Body of pancreas (tissue), 4 donors: Measurements from ENCODE around the gene KIF2B. TPM values are rescaled to one million over a fixed set of nuclear protein-coding genes. Genes with fewer than 3 reads are reported as not detected.

ENCODE experiments used
- ATAC-seq: fragments of 150-250 bp; one replicate; pipeline ENCODE4 v1.9.1; 2016
- DNase-seq, 4 donors: peaks; one replicate each; pipeline ENCODE4 v3.0.0-alpha.2; 2019
- H3K27ac ChIP-seq, 4 donors: fragments of 200-600 bp; sonication (generic); 1 replicate in 3 of 4; 2 replicates in 1 of 4; pipeline versions ENCODE4 v1.5.1 to v1.6.1; 2016 to 2019; ENCODE audit warnings: mild to moderate bottlenecking in 1 of 4, mixed read lengths in 1 of 4, moderate library complexity in 1 of 4
- H3K27me3 ChIP-seq, 2 donors: fragments of 200-600 bp; sonication (generic); one replicate each; pipeline ENCODE4 v1.6.0; 2016; ENCODE audit warnings: mild to moderate bottlenecking in 1 of 2
- H3K36me3 ChIP-seq, 2 donors: fragments of 200-600 bp; sonication (generic); replicated peaks in 1 of 2; 2 replicates each; pipeline ENCODE4 v1.5.1; 2016; ENCODE audit warnings: low read depth in 2 of 2; ENCODE audit not compliant: insufficient read depth in 1 of 2
- H3K4me1 ChIP-seq: fragments of 200-600 bp; sonication (generic); one replicate; pipeline ENCODE4 v1.6.0; 2016
- H3K4me3 ChIP-seq, 2 donors: fragments of 200-600 bp; sonication (generic); 1 replicate in 1 of 2; 2 replicates in 1 of 2; pipeline ENCODE4 v1.5.1; 2016 to 2019
- H3K9me3 ChIP-seq, 3 donors: fragments of 200-600 bp; sonication (generic); 1 replicate in 2 of 3; 2 replicates in 1 of 3; pipeline ENCODE4 v1.5.1; 2016
- POLR2A ChIP-seq, 3 donors: fragments of 450-650 bp; IDR thresholded peaks; one replicate each; pipeline ENCODE4 v1.6.1; 2016; ENCODE audit warnings: antibody characterized with exemption in 3 of 3, mild to moderate bottlenecking in 2 of 3
- WGBS, 2 donors: methylation state at CpG; one replicate each; pipeline ENCODE4 v1.1.5; 2017; 5-methylcytosine and 5-hydroxymethylcytosine counted together
- intact Hi-C: fragments of 100-400 bp; cut with DNase I; formaldehyde crosslinking; loops from one replicate; pipeline ENCODE4 v1.15.1; 2023
- total RNA-seq, 2 donors: library from RNA; depleted of rRNA; stranded (reverse); fragments of >200 nt; gene quantifications; one replicate each; pipeline ENCODE4 v1.1.0, GENCODE V29; 2016
- TF ChIP-seq, protein P1 (sequence below), 7 experiments: fragments of 450-650 bp in 4 of 7; fragments of 200-600 bp in 3 of 7; sonication (generic) in 3 of 7; IDR thresholded peaks; one replicate each; pipeline ENCODE4 v1.5.1; 2016 to 2019; ENCODE audit warnings: antibody characterized with exemption in 7 of 7

The KIF2B gene
- total RNA-seq, 2 donors from 2014 or later = not detected

DNA sequence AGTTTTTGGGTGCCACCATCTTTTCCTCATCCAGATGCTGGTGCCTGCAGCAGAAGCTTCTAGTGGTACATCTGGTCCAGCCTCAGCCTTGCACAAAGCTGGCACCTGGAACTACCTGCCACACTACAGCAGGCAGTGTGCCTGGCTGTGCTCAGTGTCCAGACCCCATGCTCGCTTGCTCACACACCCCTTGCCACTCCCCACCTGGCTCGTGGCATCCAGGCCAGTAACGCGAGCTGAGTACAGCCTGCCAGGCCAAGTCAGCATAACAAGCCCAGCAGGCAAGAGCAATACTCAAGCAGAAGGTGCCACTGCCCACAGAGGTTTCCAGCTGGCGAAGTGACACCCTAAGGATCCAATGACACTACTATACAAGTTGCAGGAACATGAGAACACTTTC lies 29.7 kb upstream of the KIF2B start:
- intact Hi-C loops = no loop called here
- no peak for DNase-seq

DNA sequence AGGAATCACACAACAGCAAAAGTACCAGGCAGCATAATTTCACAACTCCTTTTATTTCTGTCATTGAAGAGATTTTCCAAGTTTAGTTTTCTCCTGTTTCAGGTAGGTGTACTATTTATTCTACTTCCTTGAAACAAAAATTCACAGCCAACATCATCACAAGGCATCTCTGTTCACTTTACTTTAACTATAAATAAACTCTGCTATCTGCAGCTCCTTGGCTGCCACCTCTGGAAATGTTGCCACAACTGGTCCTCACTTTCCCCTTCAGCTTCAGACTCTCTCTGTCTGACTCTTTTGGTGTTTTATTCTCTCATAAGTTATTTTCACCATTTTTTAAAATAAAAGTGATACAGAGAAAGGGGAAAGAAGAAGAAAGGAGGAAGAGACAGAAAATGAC lies 27.9 kb upstream of the KIF2B start:
- H3K27ac ChIP-seq = no peak overlapping the region
- ATAC-seq (no peak), DNase-seq (no peak)
- TF ChIP-seq POLR2A (IDR thresholded peaks at IDR 0.05) = no peak
- TF ChIP-seq, protein P1, sequence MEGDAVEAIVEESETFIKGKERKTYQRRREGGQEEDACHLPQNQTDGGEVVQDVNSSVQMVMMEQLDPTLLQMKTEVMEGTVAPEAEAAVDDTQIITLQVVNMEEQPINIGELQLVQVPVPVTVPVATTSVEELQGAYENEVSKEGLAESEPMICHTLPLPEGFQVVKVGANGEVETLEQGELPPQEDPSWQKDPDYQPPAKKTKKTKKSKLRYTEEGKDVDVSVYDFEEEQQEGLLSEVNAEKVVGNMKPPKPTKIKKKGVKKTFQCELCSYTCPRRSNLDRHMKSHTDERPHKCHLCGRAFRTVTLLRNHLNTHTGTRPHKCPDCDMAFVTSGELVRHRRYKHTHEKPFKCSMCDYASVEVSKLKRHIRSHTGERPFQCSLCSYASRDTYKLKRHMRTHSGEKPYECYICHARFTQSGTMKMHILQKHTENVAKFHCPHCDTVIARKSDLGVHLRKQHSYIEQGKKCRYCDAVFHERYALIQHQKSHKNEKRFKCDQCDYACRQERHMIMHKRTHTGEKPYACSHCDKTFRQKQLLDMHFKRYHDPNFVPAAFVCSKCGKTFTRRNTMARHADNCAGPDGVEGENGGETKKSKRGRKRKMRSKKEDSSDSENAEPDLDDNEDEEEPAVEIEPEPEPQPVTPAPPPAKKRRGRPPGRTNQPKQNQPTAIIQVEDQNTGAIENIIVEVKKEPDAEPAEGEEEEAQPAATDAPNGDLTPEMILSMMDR (IDR thresholded peaks at IDR 0.05) = no peak
- no peaks in the 10 kb centered on the region for H3K36me3 ChIP-seq
- H3K4me3 ChIP-seq = no peak overlapping the region
- no peaks in the 10 kb centered on the region for H3K4me1 ChIP-seq
- intact Hi-C loops = no loop called here
- H3K27me3 ChIP-seq = no peaks in the 10 kb centered on the region
- H3K9me3 ChIP-seq = no peaks in the 10 kb centered on the region

More for the DNA sequence above, 29.7 kb upstream of the KIF2B start:
- TF ChIP-seq, protein P1 (IDR thresholded peaks at IDR 0.05) = no peak
- TF ChIP-seq POLR2A (IDR thresholded peaks at IDR 0.05) = no peak
- no peak overlapping the region for H3K4me3 ChIP-seq
- no peaks in the 10 kb centered on the region for H3K27me3 ChIP-seq
- ATAC-seq = no peak
- H3K4me1 ChIP-seq = no peaks in the 10 kb centered on the region
- no peak overlapping the region for H3K27ac ChIP-seq
- H3K9me3 ChIP-seq = no peaks in the 10 kb centered on the region
- WGBS, 2 donors = 75 to 83% methylated on average over 4 to 5 of the region's 5 CpGs
- no peaks in the 10 kb centered on the region for H3K36me3 ChIP-seq

DNA sequence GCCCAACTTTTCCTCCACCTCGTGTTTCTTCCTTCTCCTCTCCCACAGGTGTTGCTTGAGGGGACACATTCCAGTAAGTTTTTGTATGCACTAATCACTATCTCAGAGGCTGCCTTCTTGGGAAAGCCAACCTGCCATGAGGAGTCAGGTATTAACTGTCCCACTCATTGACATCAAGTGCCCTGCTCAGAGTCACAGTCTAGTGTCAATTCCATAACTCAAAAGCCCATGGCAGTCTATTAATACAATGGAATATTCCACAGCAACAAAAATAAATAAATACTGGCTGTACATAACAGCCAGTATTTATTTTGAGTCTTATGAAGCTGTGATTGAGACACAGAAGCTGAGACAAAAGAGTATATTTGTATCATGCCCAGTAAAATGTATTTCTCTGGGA lies 26.1 kb upstream of the KIF2B start:
- Histone ChIP-seq H3K9me3 (no peaks in the 10 kb centered on the region), H3K4me3 (no peak overlapping the region), H3K27ac (no peak overlapping the region), H3K36me3 (no peaks in the 10 kb centered on the region), H3K4me1 (no peaks in the 10 kb centered on the region), H3K27me3 (no peaks in the 10 kb centered on the region)
- no peak for TF ChIP-seq POLR2A (IDR thresholded peaks at IDR 0.05)
- TF ChIP-seq, protein P1 (IDR thresholded peaks at IDR 0.05) = no peak
- ATAC-seq (no peak), DNase-seq (no peak)
- WGBS, 2 donors = 27 to 50% methylated on average over 1 of the region's 1 CpG
- intact Hi-C loops = no loop called here

DNA sequence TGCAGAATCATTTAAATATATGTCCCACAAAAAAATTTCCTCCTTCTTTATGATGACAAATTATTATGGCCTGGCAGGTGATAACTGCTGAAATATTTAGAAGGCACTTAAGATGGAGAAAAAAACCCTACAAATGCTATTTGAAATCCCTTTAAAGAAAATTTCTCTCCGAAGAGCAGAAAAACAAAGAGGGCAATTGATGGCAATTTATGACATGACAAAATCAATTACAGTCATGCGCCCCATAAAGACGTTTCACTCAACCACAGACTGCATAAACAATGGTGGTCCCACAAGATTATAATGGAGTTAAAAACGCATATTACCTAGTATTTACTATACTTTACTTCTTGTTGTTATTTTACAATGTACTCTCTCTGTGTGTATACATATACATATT lies 25.2 kb upstream of the KIF2B start:
- ATAC-seq (no peak), DNase-seq (no peak)
- Histone ChIP-seq H3K9me3 (no peaks in the 10 kb centered on the region), H3K36me3 (no peaks in the 10 kb centered on the region), H3K27ac (no peak overlapping the region), H3K4me3 (no peak overlapping the region), H3K4me1 (no peaks in the 10 kb centered on the region), H3K27me3 (no peaks in the 10 kb centered on the region)
- intact Hi-C loops = no loop called here
- 43 to 51% methylated on average over 4 of the region's 4 CpGs for WGBS, 2 donors
- TF ChIP-seq POLR2A (IDR thresholded peaks at IDR 0.05) = no peak
- TF ChIP-seq, protein P1 (IDR thresholded peaks at IDR 0.05) = no peak

DNA sequence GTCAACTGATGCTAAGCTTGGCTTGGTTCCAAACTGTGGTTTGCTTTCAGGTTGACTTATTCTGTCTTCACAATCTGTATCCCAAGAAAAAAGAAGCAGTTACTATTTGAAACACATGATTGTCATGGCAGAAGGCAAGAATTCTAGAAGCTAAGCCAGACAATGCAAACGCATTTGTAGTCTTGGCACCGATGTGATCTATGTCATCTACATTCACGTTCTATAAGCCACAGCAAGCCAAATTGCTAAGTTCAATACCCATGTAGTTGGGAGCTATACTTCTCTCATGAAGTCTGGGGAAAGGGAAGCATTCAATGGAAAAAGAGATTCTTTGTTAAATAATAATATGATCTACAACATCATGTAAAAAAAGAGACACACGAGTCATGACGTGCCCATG lies 18.3 kb upstream of the KIF2B start:
- no peak for ATAC-seq
- intact Hi-C loops = no loop called here
- H3K4me1 ChIP-seq = no peaks in the 10 kb centered on the region
- DNase-seq = no peak
- no peaks in the 10 kb centered on the region for H3K27me3 ChIP-seq
- H3K36me3 ChIP-seq = no peaks in the 10 kb centered on the region
- TF ChIP-seq, protein P1 (IDR thresholded peaks at IDR 0.05) = no peak
- no peak for TF ChIP-seq POLR2A (IDR thresholded peaks at IDR 0.05)
- H3K9me3 ChIP-seq = no peaks in the 10 kb centered on the region
- H3K27ac ChIP-seq = no peak overlapping the region
- no peak overlapping the region for H3K4me3 ChIP-seq
- 65 to 66% methylated on average over 5 of the region's 5 CpGs for WGBS, 2 donors
